ENCODE measurements around the gene SPIRE1. TPM values are rescaled to one million over a fixed set of nuclear protein-coding genes. Genes with fewer than 3 reads are reported as not detected.

The SPIRE1 gene
- total RNA-seq, 1 donor from 2014 or later, result 49.2 TPM

DNA sequence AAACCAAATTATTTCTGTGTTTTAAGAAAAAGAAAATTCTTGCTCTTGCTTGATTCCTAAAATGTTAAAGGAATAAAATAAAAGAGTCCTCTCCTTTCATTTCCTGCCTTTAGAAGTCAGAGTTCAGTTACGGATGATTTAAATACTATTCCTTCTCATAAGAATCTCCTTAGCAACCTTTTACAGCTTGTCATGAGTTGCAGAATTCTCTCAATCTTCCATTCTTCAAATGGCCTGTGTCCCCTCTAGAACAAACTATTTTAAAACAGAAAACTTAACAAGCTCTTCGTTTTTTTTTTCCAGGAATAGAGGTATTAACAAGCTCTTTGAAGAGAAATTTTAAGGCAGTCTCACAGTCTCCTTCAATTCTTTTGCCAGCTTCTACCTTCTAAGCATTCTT is 42.2 kb downstream of the SPIRE1 start:
- DNase-seq (ENCODE audit: low read depth), result no peak
- H3K36me3 ChIP-seq (ENCODE audit: control insufficient read depth, insufficient read depth, low read length), result no peaks in the 10 kb centered on the region
- H3K4me3 ChIP-seq (ENCODE audit: low read depth, low read length), result no peak overlapping the region
- no peaks in the 10 kb centered on the region for H3K27me3 ChIP-seq (ENCODE audit: control insufficient read depth, insufficient read depth, low read length)
- TF ChIP-seq CTCF (IDR thresholded peaks at IDR 0.05; ENCODE audit: insufficient read depth, low read length, poor library complexity, severe bottlenecking), result no peak

GRCh38 chr18:12608301-12608700 is 49.6 kb downstream of the SPIRE1 start:
- H3K36me3 ChIP-seq (ENCODE audit: control insufficient read depth, insufficient read depth, low read length), result no peaks in the 10 kb centered on the region
- TF ChIP-seq CTCF (IDR thresholded peaks at IDR 0.05; ENCODE audit: insufficient read depth, low read length, poor library complexity, severe bottlenecking), result no peak
- no peaks in the 10 kb centered on the region for H3K27me3 ChIP-seq (ENCODE audit: control insufficient read depth, insufficient read depth, low read length)
- no peak overlapping the region for H3K4me3 ChIP-seq (ENCODE audit: low read depth, low read length)
- no peak for DNase-seq (ENCODE audit: low read depth)

DNA sequence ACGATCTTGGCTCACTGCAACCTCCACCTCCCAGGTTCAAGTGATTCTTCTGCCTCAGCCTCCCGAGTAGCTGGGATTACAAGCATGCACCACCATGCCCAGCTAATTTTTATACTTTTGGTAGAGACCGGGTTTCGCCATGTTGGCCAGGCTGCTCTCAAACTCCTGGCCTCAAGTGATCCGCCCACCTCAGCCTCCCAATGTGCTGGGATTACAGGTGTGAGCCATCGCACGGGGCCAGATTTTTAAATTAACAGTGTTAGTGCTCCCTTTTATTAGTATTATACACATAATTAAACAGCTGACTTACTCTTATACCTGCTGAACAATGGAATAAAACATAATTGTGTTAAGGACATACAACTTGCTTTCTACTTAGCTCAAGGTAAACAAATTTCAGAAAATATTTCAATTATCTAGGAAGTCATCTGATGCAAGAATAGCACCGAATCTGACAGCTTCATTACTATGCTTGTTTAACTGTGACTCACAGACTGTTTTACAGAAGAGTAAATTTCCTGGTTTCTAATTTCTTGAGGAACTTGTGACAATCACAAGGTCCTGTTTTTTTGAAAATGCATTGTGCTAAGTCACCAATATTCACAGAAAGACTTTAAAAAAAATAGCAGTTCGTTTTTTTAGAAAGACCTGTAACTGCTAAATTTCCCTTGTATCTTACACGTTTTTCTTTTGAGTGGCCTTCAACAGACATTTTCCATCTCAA is 51.2 kb downstream of the SPIRE1 start:
- peak; percentile 74 for DNase-seq (ENCODE audit: low read depth)
- no peak for TF ChIP-seq CTCF (IDR thresholded peaks at IDR 0.05; ENCODE audit: insufficient read depth, low read length, poor library complexity, severe bottlenecking)
- H3K4me3 ChIP-seq (ENCODE audit: low read depth, low read length), result no peak overlapping the region

DNA sequence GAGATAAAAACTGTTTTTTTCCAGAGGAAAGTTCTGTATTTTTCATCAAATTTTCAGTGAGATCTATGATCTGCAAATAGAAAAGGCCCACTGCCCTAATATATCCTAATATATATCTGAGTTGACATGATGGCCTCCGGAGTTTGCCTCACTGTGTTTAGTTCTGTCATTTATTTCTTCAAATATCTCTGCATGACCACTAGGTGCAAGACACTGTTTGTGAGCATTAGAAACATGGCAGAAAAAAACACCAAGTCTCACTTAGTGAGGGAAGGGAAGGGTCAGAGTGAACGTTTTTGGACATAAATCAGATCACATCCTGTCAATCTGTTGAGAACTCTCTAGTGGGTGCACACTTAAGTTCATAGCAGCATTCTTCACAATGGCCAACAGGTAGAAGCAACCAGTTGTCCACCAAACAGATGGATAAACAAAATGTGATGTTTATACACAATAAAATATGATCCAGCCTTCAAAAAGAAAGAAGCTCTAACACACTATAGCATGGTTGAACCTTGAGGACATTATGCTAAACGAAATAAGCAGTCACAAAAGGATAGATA is 53.4 kb downstream of the SPIRE1 start:
- H3K36me3 ChIP-seq (ENCODE audit: control insufficient read depth, insufficient read depth, low read length), result no peaks in the 10 kb centered on the region
- H3K4me3 ChIP-seq (ENCODE audit: low read depth, low read length), result no peak overlapping the region
- no peaks in the 10 kb centered on the region for H3K27me3 ChIP-seq (ENCODE audit: control insufficient read depth, insufficient read depth, low read length)
- TF ChIP-seq CTCF (IDR thresholded peaks at IDR 0.05; ENCODE audit: insufficient read depth, low read length, poor library complexity, severe bottlenecking), result peak; percentile 2
- no peak for DNase-seq (ENCODE audit: low read depth)

More for the DNA sequence above, 51.2 kb downstream of the SPIRE1 start:
- H3K27me3 ChIP-seq (ENCODE audit: control insufficient read depth, insufficient read depth, low read length), result no peaks in the 10 kb centered on the region
- no peaks in the 10 kb centered on the region for H3K36me3 ChIP-seq (ENCODE audit: control insufficient read depth, insufficient read depth, low read length)

DNA sequence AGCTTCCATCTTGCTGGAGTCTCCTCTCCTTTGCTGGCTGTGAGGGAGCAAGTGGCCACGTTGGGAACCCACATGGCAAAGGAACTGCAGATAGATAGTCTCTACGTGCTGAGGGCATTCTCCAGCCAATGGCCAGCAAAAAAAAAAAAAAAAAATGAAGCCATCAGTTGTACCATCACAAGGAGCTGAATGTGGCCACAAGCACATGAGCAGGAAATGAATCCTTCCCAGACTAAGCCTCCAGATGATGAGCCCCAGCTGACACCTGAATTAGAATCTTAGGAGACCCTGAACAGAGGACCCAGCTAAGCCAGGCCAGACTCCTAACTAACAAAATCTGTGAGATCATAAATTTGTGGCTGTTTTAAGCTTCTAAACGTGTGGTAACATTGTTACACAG is 57.9 kb downstream of the SPIRE1 start:
- H3K27me3 ChIP-seq (ENCODE audit: control insufficient read depth, insufficient read depth, low read length), result no peaks in the 10 kb centered on the region
- no peak for TF ChIP-seq CTCF (IDR thresholded peaks at IDR 0.05; ENCODE audit: insufficient read depth, low read length, poor library complexity, severe bottlenecking)
- H3K4me3 ChIP-seq (ENCODE audit: low read depth, low read length), result no peak overlapping the region
- H3K36me3 ChIP-seq (ENCODE audit: control insufficient read depth, insufficient read depth, low read length), result no peaks in the 10 kb centered on the region
- DNase-seq (ENCODE audit: low read depth), result no peak

- Histone ChIP-seq H3K36me3 (ENCODE audit: control insufficient read depth, insufficient read depth, low read length) (no peaks in the 10 kb centered on the region), H3K4me3 (ENCODE audit: low read depth, low read length) (no peak overlapping the region), H3K27me3 (ENCODE audit: control insufficient read depth, insufficient read depth, low read length) (no peaks in the 10 kb centered on the region)
- DNase-seq (ENCODE audit: low read depth), result no peak
- TF ChIP-seq CTCF (IDR thresholded peaks at IDR 0.05; ENCODE audit: insufficient read depth, low read length, poor library complexity, severe bottlenecking), result no peak
Observed at GRCh38 chr18:12599543-12599942, 58.4 kb downstream of the SPIRE1 start.
